Panc1 (cell line): ENCODE results near the gene RBPJL. TPM values are rescaled to one million over a fixed set of nuclear protein-coding genes. Genes with fewer than 3 reads are reported as not detected.

Source experiments
- ATAC-seq: fragments of 200-7000 bp; cut with Tn5 transposase; 2 replicates; pipeline ENCODE4 v1.9.1; 2020; ENCODE audit warnings: mild to moderate bottlenecking, moderate library complexity
- Bru-seq: library from RNA; stranded (reverse); fragments of 400-500 nt; gene quantifications from one replicate; lab custom pipeline; 2021; lab: Mats Ljungman, UMichigan
- BruChase-seq, 2 experiments: library from RNA; stranded (reverse); fragments of 400-500 nt; gene quantifications; one replicate each; lab custom pipeline; 2021; lab: Mats Ljungman, UMichigan
- BruUV-seq: library from RNA; stranded (reverse); fragments of 400-500 nt; replicated peaks from 2 replicates; lab custom pipeline; 2021; lab: Mats Ljungman, UMichigan
- CTCF ChIA-PET: fragments of 300-600 bp; sonication (Branson Sonifier 250); formaldehyde crosslinking; loops from one replicate; lab custom pipeline; 2022; ENCODE audit warnings: antibody characterized with exemption; lab: Charles Lee
- POLR2A ChIA-PET: fragments of 300-600 bp; sonication (Branson Sonifier 250); formaldehyde crosslinking; loops from one replicate; lab custom pipeline; 2022; ENCODE audit warnings: antibody characterized with exemption; lab: Charles Lee
- DNase-seq: peaks from one replicate; pipeline ENCODE4 v3.0.0-alpha.2; 2010; ENCODE audit warnings: low read depth, low spot score
- H3K27ac ChIP-seq: 2 replicates; pipeline ENCODE4 v1.5.1; 2011; ENCODE audit warnings: mild to moderate bottlenecking, low read length, inconsistent platforms
- H3K27me3 ChIP-seq: fragments of 200-500 bp; sonication (Bioruptor generic); 2 replicates; pipeline ENCODE4 v1.6.0; 2014; ENCODE audit warnings: low read length, inconsistent platforms; ENCODE audit not compliant: control insufficient read depth, insufficient read depth
- H3K36me3 ChIP-seq: fragments of 200-500 bp; sonication (Bioruptor generic); 2 replicates; pipeline ENCODE4 v1.5.1; 2014; ENCODE audit warnings: inconsistent platforms, mild to moderate bottlenecking, low read length, moderate library complexity; ENCODE audit not compliant: control insufficient read depth, insufficient read depth
- H3K4me1 ChIP-seq: 2 replicates; pipeline ENCODE4 v1.5.1; 2011; ENCODE audit warnings: inconsistent platforms, mild to moderate bottlenecking, low read length, moderate library complexity; ENCODE audit not compliant: control insufficient read depth, insufficient read depth
- H3K4me3 ChIP-seq, 2 experiments: 2 replicates each; pipeline ENCODE4 v1.5.1; 2011 to 2012; ENCODE audit warnings: low read depth in 2 of 2, low read length in 2 of 2, mild to moderate bottlenecking in 2 of 2, inconsistent platforms in 1 of 2, moderate library complexity in 1 of 2
- H3K9me3 ChIP-seq: fragments of 200-500 bp; sonication (Bioruptor generic); 2 replicates; pipeline ENCODE4 v1.5.1; 2014; ENCODE audit warnings: low read depth, mild to moderate bottlenecking, inconsistent platforms, low read length, moderate library complexity; ENCODE audit not compliant: control insufficient read depth, insufficient read depth
- POLR2AphosphoS5 ChIP-seq: IDR thresholded peaks from 2 replicates; pipeline ENCODE4 v1.6.1; 2012; ENCODE audit warnings: mild to moderate bottlenecking, low read depth, low read length, moderate library complexity
- SIN3A ChIP-seq: IDR thresholded peaks from 2 replicates; pipeline ENCODE4 v1.6.1; 2012; ENCODE audit warnings: low read depth, mild to moderate bottlenecking, low read length, moderate library complexity, borderline replicate concordance; ENCODE audit not compliant: insufficient read depth
- TCF7L2 ChIP-seq: IDR thresholded peaks from 2 replicates; pipeline ENCODE4 v1.6.1; 2011; ENCODE audit warnings: mild to moderate bottlenecking, low read depth, low read length, inconsistent platforms
- in situ Hi-C: cut with HindIII; loops from 2 replicates; pipeline ENCODE4 v1.10.0; 2016; ENCODE audit warnings: low sequenced_read_pairs, low pct_unique_long_range_greater_than_20kb
- intact Hi-C: fragments of 100-400 bp; cut with micrococcal nuclease; formaldehyde crosslinking; loops from one replicate; pipeline ENCODE4 v1.10.0; 2022; ENCODE audit not compliant: unreplicated experiment
- long read RNA-seq: library from polyadenylated mRNA; unstranded; transcript quantifications from one replicate; pipeline ENCODE4 v2.0.0, GENCODE V29; 2021; ENCODE audit not compliant: unreplicated experiment
- polyA plus RNA-seq: library from polyadenylated mRNA; unstranded; fragments of >200 nt; gene quantifications from one replicate; pipeline ENCODE4 v1.2.1, GENCODE V29; 2012; ENCODE audit warnings: missing spikeins; ENCODE audit not compliant: insufficient read length
- total RNA-seq: library from RNA; stranded (reverse); gene quantifications from one replicate; pipeline ENCODE4 v1.2.1, GENCODE V29; 2021; ENCODE audit not compliant: unreplicated experiment
- TF ChIP-seq, protein P1 (sequence below): fragments of 450-650 bp; IDR thresholded peaks from 2 replicates; pipeline ENCODE4 v1.5.1; 2017; ENCODE audit warnings: mild to moderate bottlenecking
- TF ChIP-seq, protein P2 (sequence below), 2 experiments: IDR thresholded peaks; 2 replicates each; pipeline ENCODE4 v1.6.1; 2011 to 2012; ENCODE audit warnings: low read depth in 2 of 2, control low read depth in 1 of 2, low read length in 1 of 2, mild to moderate bottlenecking in 1 of 2, moderate library complexity in 1 of 2; ENCODE audit not compliant: insufficient read depth in 1 of 2

The RBPJL gene, protein sequence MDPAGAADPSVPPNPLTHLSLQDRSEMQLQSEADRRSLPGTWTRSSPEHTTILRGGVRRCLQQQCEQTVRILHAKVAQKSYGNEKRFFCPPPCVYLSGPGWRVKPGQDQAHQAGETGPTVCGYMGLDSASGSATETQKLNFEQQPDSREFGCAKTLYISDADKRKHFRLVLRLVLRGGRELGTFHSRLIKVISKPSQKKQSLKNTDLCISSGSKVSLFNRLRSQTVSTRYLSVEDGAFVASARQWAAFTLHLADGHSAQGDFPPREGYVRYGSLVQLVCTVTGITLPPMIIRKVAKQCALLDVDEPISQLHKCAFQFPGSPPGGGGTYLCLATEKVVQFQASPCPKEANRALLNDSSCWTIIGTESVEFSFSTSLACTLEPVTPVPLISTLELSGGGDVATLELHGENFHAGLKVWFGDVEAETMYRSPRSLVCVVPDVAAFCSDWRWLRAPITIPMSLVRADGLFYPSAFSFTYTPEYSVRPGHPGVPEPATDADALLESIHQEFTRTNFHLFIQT
- total RNA-seq (0.18 TPM), Bru-seq, nascent RNA (not detected), BruChase-seq, experiment 1, labeled RNA remaining after a 2-hour chase (not detected), BruChase-seq, experiment 2, labeled RNA remaining after a 6-hour chase (not detected)
- polyA plus RNA-seq = not detected
- long read RNA-seq = 0 reads

DNA sequence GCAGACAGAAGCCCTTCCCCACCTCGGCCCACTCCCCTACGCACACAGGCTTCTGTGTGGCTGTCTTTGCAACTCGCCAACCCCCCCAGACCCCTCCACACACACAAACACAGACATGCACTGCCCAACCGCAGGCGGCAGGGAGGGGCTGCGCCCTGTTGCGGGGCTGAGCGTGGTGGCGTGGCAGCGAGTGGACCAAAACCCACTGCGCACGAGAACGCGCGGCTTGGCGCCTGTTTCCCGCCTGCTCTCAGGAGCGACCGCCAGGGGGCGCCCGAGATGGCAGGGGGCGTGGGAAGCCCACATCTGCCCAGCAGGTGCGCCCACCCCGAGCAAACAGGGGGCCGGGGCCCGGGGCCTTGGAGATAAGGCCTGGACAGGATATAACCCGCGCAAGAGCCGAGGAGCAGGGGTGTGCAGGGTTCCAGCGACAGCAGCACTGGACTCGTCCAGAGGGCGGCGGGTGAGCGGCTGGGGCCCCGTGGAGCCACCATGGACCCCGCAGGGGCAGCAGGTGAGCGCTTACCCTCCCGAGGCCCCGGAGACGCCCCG lies at the start of gene RBPJL:
RBPJL (plus strand) TSS at position 410 of the 552 bp plus-strand sequence; CDS start at position 493, 83 bp downstream.
- no peaks in the 10 kb centered on the region for H3K9me3 ChIP-seq
- peak within 1 kb of the TSS in 1 of 2 experiments; percentile 8; a peak in 1 of 4 replicates for H3K4me3 ChIP-seq
- ATAC-seq (peak; percentile 55; the same call in 1 of the 2 replicates), DNase-seq (no peak)
- CTCF ChIA-PET = interaction anchor here (0.9 kb wide), 1 partner anchor 262 kb away, joined by 3 read pairs; no protein-coding TSS in a partner anchor
- no TSS peak for BruUV-seq
- intact Hi-C loops = no loop called here
- H3K36me3 ChIP-seq = no peaks in the 10 kb centered on the region
- TF ChIP-seq, protein P1, sequence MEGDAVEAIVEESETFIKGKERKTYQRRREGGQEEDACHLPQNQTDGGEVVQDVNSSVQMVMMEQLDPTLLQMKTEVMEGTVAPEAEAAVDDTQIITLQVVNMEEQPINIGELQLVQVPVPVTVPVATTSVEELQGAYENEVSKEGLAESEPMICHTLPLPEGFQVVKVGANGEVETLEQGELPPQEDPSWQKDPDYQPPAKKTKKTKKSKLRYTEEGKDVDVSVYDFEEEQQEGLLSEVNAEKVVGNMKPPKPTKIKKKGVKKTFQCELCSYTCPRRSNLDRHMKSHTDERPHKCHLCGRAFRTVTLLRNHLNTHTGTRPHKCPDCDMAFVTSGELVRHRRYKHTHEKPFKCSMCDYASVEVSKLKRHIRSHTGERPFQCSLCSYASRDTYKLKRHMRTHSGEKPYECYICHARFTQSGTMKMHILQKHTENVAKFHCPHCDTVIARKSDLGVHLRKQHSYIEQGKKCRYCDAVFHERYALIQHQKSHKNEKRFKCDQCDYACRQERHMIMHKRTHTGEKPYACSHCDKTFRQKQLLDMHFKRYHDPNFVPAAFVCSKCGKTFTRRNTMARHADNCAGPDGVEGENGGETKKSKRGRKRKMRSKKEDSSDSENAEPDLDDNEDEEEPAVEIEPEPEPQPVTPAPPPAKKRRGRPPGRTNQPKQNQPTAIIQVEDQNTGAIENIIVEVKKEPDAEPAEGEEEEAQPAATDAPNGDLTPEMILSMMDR = peak; percentile 98
- no peak for TF ChIP-seq TCF7L2
- no peaks in the 10 kb centered on the region for H3K27me3 ChIP-seq
- no peak within 1 kb of the TSS for H3K27ac ChIP-seq
- POLR2A ChIA-PET = no interaction called here
- in situ Hi-C loops = no loop called here
- H3K4me1 ChIP-seq = no peaks in the 10 kb centered on the region

DNA sequence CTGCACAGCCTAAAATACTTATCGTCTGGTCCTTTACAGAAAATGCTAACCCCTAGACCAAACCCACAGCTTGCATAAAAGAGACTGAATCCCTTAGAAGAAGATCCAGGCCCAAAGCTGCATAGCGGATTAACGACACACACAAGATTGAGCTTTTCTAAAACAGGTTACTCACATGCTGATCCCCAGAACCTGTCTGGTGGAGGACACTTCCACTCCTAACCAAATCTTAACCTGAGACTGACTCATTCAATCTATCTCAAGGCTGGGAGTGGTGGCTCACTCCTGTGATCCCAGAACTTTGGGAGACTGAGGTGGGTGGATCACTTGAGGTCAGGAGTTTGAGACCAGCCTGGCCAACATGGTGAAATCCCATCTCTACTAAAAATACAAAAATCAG lies 49.5 kb upstream of the RBPJL start:
- intact Hi-C loops = no loop called here
- H3K4me3 ChIP-seq = no peak overlapping the region
- no peaks in the 10 kb centered on the region for H3K4me1 ChIP-seq
- TF ChIP-seq, protein P1 = no peak
- TF ChIP-seq TCF7L2 (no peak), SIN3A (no peak), POLR2AphosphoS5 (no peak)
- TF ChIP-seq, protein P2, sequence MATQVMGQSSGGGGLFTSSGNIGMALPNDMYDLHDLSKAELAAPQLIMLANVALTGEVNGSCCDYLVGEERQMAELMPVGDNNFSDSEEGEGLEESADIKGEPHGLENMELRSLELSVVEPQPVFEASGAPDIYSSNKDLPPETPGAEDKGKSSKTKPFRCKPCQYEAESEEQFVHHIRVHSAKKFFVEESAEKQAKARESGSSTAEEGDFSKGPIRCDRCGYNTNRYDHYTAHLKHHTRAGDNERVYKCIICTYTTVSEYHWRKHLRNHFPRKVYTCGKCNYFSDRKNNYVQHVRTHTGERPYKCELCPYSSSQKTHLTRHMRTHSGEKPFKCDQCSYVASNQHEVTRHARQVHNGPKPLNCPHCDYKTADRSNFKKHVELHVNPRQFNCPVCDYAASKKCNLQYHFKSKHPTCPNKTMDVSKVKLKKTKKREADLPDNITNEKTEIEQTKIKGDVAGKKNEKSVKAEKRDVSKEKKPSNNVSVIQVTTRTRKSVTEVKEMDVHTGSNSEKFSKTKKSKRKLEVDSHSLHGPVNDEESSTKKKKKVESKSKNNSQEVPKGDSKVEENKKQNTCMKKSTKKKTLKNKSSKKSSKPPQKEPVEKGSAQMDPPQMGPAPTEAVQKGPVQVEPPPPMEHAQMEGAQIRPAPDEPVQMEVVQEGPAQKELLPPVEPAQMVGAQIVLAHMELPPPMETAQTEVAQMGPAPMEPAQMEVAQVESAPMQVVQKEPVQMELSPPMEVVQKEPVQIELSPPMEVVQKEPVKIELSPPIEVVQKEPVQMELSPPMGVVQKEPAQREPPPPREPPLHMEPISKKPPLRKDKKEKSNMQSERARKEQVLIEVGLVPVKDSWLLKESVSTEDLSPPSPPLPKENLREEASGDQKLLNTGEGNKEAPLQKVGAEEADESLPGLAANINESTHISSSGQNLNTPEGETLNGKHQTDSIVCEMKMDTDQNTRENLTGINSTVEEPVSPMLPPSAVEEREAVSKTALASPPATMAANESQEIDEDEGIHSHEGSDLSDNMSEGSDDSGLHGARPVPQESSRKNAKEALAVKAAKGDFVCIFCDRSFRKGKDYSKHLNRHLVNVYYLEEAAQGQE (IDR thresholded peaks at IDR 0.05; ENCODE audit: insufficient read depth in 1 of 2, low read depth in 2 of 2, low read length in 1 of 2) = no peak
- no peak for ATAC-seq
- no peaks in the 10 kb centered on the region for H3K9me3 ChIP-seq
- peaks cover 6% of the 10 kb centered on the region for H3K27me3 ChIP-seq
- BruUV-seq = no TSS peak
- POLR2A ChIA-PET = no interaction called here
- no peak for DNase-seq
- in situ Hi-C loops = no loop called here
- CTCF ChIA-PET = no interaction called here
- H3K27ac ChIP-seq = no peak overlapping the region
- no peaks in the 10 kb centered on the region for H3K36me3 ChIP-seq
